GM18498 (cell line): ENCODE measurements around the gene FAM186B.

Experiments
- ATAC-seq: cut with Tn5 transposase; IDR thresholded peaks from one replicate; pipeline ENCODE4 v1.9.1; 2021; ENCODE audit warnings: mild to moderate bottlenecking, moderate library complexity; ENCODE audit not compliant: unreplicated experiment

The FAM186B gene

GRCh38 chr12:49554266-49554665 is 51.2 kb downstream of the FAM186B start:
- ATAC-seq = no peak

- no peak for ATAC-seq
Observed at GRCh38 chr12:49553512-49554088, 51.8 kb downstream of the FAM186B start.

- ATAC-seq = no peak
Observed at GRCh38 chr12:49552899-49553298, 52.5 kb downstream of the FAM186B start.

GRCh38 chr12:49552425-49552824 is 53.0 kb downstream of the FAM186B start:
- no peak for ATAC-seq

GRCh38 chr12:49552014-49552413 is 53.4 kb downstream of the FAM186B start:
- no peak for ATAC-seq

- no peak for ATAC-seq
Observed at GRCh38 chr12:49550693-49551252, 54.7 kb downstream of the FAM186B start.

GRCh38 chr12:49549735-49550692 is 55.4 kb downstream of the FAM186B start:
- no peak for ATAC-seq

GRCh38 chr12:49548822-49549648 is 56.4 kb downstream of the FAM186B start:
- no peak for ATAC-seq

GRCh38 chr12:49548481-49548821 is 57.0 kb downstream of the FAM186B start:
- no peak for ATAC-seq

- no peak for ATAC-seq
Observed at GRCh38 chr12:49547090-49547690, 58.2 kb downstream of the FAM186B start.

GRCh38 chr12:49546481-49546880 is 59.0 kb downstream of the FAM186B start:
- ATAC-seq = no peak

- no peak for ATAC-seq
Observed at GRCh38 chr12:49545815-49546214, 59.6 kb downstream of the FAM186B start.

GRCh38 chr12:49543914-49544815 is 61.3 kb downstream of the FAM186B start:
- ATAC-seq = no peak

- ATAC-seq = no peak
Observed at GRCh38 chr12:49543221-49543913, 62.1 kb downstream of the FAM186B start.

GRCh38 chr12:49542592-49543160 is 62.8 kb downstream of the FAM186B start:
- no peak for ATAC-seq

GRCh38 chr12:49541911-49542505 is 63.4 kb downstream of the FAM186B start:
- ATAC-seq = no peak

GRCh38 chr12:49541140-49541861 is 64.1 kb downstream of the FAM186B start:
- no peak for ATAC-seq
